Measurements from ENCODE around the gene PRKCH.

Gene PRKCH

DNA sequence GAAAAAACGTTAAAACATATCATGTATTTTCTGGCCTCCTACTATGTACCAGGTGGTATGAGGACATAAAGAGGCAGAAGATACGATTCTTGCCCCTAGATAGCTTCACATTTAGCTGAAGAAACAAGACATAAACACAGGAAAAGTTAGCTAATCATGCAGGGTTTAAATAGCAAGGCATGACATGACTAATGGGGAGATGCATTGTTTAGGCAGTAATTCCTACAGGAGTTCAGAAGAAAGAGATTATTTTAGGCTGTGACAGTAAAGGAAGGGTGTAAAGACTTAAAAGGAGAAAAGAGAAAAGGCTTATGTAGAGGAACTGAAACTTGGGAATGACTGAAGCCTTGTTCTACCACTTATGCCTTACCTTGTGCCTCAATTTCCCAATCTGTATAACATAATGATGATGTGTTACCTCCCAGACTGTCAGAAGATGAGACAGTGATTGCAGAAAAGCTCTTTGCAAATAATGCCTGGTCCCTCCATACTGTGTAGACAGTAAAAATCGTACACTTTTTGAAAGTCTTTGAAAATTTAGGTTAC, 44.4 kb downstream of the PRKCH start:
- TF ChIP-seq POLR2AphosphoS5 (IDR thresholded peaks at IDR 0.05; ENCODE audit: low read depth) (no peak), SPI1 (IDR thresholded peaks at IDR 0.05; ENCODE audit: borderline replicate concordance, low read depth) (no peak), GABPA (IDR thresholded peaks at IDR 0.05; ENCODE audit: low read depth) (no peak)
- TF ChIP-seq, protein P1, sequence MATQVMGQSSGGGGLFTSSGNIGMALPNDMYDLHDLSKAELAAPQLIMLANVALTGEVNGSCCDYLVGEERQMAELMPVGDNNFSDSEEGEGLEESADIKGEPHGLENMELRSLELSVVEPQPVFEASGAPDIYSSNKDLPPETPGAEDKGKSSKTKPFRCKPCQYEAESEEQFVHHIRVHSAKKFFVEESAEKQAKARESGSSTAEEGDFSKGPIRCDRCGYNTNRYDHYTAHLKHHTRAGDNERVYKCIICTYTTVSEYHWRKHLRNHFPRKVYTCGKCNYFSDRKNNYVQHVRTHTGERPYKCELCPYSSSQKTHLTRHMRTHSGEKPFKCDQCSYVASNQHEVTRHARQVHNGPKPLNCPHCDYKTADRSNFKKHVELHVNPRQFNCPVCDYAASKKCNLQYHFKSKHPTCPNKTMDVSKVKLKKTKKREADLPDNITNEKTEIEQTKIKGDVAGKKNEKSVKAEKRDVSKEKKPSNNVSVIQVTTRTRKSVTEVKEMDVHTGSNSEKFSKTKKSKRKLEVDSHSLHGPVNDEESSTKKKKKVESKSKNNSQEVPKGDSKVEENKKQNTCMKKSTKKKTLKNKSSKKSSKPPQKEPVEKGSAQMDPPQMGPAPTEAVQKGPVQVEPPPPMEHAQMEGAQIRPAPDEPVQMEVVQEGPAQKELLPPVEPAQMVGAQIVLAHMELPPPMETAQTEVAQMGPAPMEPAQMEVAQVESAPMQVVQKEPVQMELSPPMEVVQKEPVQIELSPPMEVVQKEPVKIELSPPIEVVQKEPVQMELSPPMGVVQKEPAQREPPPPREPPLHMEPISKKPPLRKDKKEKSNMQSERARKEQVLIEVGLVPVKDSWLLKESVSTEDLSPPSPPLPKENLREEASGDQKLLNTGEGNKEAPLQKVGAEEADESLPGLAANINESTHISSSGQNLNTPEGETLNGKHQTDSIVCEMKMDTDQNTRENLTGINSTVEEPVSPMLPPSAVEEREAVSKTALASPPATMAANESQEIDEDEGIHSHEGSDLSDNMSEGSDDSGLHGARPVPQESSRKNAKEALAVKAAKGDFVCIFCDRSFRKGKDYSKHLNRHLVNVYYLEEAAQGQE (IDR thresholded peaks at IDR 0.05; ENCODE audit: insufficient replicate concordance, low read depth), result no peak
- TF ChIP-seq, protein P2, sequence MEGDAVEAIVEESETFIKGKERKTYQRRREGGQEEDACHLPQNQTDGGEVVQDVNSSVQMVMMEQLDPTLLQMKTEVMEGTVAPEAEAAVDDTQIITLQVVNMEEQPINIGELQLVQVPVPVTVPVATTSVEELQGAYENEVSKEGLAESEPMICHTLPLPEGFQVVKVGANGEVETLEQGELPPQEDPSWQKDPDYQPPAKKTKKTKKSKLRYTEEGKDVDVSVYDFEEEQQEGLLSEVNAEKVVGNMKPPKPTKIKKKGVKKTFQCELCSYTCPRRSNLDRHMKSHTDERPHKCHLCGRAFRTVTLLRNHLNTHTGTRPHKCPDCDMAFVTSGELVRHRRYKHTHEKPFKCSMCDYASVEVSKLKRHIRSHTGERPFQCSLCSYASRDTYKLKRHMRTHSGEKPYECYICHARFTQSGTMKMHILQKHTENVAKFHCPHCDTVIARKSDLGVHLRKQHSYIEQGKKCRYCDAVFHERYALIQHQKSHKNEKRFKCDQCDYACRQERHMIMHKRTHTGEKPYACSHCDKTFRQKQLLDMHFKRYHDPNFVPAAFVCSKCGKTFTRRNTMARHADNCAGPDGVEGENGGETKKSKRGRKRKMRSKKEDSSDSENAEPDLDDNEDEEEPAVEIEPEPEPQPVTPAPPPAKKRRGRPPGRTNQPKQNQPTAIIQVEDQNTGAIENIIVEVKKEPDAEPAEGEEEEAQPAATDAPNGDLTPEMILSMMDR (IDR thresholded peaks at IDR 0.05; ENCODE audit: insufficient read depth, low read length), result no peak

DNA sequence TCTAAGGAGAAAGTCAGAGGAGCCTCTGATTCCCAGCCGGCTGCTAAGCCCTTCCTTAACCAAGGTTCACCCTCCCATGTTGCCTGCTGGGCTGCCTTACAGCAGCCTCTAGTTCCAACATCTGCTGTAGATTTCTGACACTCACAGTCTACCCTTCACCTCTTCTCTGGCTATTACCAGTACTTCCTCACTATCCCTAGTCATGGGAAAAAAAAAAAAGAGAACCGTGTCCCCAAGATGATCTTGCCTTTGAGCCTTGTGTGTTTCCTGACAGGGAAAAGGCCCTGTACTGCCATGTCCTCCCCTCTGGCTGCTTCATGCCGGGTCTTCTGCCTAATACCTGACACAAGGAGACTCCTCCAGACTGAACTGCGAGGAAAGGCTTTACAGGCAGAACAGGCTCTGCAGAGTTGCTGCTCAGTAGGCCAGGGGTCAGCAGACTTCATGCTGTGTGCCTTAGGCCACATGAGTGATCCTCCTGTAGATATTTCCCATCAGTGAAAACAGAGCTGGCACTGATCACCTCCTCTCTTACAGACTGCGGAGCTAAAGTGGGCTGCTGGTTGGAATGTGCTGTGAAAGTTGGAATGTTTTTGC, 46.8 kb downstream of the PRKCH start:
- no peaks in the 10 kb centered on the region for H3K27me3 ChIP-seq (ENCODE audit: insufficient read depth, poor library complexity, severe bottlenecking)
- TF ChIP-seq, protein P2 (IDR thresholded peaks at IDR 0.05; ENCODE audit: insufficient read depth, low read length), result no peak
- TF ChIP-seq SPI1 (IDR thresholded peaks at IDR 0.05; ENCODE audit: borderline replicate concordance, low read depth) (no peak), GABPA (IDR thresholded peaks at IDR 0.05; ENCODE audit: low read depth) (no peak)
- TF ChIP-seq, protein P1 (IDR thresholded peaks at IDR 0.05; ENCODE audit: insufficient replicate concordance, low read depth), result no peak
- no peak overlapping the region for H3K27ac ChIP-seq (replicated peaks)
- no peak for DNase-seq (ENCODE audit: low read depth in 1 of 2, low spot score in 1 of 2)
- no peak overlapping the region for H3K4me3 ChIP-seq (replicated peaks; ENCODE audit: insufficient read depth, low read length)

More for the DNA sequence above, 44.4 kb downstream of the PRKCH start:
- no peak overlapping the region for H3K27ac ChIP-seq (replicated peaks)
- DNase-seq (ENCODE audit: low read depth in 1 of 2, low spot score in 1 of 2), result no peak
- H3K4me3 ChIP-seq (replicated peaks; ENCODE audit: insufficient read depth, low read length), result no peak overlapping the region
- H3K27me3 ChIP-seq (ENCODE audit: insufficient read depth, poor library complexity, severe bottlenecking), result peaks cover 7% of the 10 kb centered on the region

DNA sequence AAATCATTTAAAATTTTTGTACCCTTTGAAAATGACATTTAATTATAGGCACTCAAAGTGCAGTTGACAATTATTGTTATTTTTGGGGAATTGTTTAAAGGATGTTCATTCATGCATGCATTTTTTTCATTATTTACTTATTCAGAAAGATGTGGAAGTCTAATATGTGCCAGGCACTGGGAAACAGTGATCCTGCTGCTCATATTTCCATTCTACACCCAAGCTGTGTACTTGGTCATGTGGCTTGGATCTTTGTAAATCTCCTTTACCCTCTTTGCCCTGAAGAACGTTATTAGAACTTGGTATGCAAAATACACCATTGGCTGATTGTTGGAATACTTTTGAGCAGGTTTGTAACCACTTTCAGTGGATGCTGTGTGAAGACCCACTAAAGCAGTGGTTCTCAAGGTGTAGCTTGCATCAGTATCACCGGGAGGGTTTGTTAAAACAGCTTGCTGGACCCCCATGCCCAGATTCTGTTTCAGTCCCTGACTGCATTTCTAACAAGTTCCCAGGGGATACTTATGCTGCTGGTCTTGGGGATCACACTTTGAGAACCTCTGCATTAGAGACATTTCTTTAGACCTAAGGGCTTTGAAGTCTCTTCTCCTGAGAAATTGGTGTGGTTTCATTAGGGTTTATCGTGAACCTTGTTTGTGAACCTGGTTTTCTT, 47.5 kb downstream of the PRKCH start:
- H3K27ac ChIP-seq (replicated peaks), result no peak overlapping the region
- no peaks in the 10 kb centered on the region for H3K27me3 ChIP-seq (ENCODE audit: insufficient read depth, poor library complexity, severe bottlenecking)
- TF ChIP-seq, protein P2 (IDR thresholded peaks at IDR 0.05; ENCODE audit: insufficient read depth, low read length), result no peak
- TF ChIP-seq SPI1 (IDR thresholded peaks at IDR 0.05; ENCODE audit: borderline replicate concordance, low read depth) (no peak), POLR2AphosphoS5 (IDR thresholded peaks at IDR 0.05; ENCODE audit: low read depth) (no peak), GABPA (IDR thresholded peaks at IDR 0.05; ENCODE audit: low read depth) (no peak)
- TF ChIP-seq, protein P1 (IDR thresholded peaks at IDR 0.05; ENCODE audit: insufficient replicate concordance, low read depth), result no peak
- no peak for DNase-seq (ENCODE audit: low read depth in 1 of 2, low spot score in 1 of 2)
- H3K4me3 ChIP-seq (replicated peaks; ENCODE audit: insufficient read depth, low read length), result no peak overlapping the region
